Measurements from ENCODE around the gene OPA3. TPM values are rescaled to one million over a fixed set of nuclear protein-coding genes. Genes with fewer than 3 reads are reported as not detected.

The OPA3 gene
- total RNA-seq, 1 experiment from 2014 or later: 17.7 TPM

DNA sequence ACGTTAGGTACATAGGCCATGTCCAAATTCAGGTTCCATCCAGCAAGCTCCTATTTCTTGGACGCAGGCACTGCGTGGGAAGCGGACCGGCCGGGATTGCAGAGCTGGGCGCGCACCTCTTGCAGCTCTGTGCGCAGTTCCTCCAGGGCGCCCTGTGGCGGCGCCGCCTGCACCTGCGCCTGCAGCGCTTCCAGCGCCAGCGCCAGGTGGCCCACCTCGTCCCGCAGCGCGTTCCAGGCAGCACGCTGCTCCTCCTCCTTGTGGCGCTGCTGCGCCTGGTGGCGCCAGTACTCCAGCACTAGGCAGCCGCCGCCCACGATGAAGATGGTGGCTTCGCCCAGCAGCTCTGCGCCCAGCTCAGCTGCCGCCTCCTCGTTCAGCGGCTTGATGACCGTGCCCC, 31.1 kb downstream of the OPA3 start:
- TF ChIP-seq, protein P1, sequence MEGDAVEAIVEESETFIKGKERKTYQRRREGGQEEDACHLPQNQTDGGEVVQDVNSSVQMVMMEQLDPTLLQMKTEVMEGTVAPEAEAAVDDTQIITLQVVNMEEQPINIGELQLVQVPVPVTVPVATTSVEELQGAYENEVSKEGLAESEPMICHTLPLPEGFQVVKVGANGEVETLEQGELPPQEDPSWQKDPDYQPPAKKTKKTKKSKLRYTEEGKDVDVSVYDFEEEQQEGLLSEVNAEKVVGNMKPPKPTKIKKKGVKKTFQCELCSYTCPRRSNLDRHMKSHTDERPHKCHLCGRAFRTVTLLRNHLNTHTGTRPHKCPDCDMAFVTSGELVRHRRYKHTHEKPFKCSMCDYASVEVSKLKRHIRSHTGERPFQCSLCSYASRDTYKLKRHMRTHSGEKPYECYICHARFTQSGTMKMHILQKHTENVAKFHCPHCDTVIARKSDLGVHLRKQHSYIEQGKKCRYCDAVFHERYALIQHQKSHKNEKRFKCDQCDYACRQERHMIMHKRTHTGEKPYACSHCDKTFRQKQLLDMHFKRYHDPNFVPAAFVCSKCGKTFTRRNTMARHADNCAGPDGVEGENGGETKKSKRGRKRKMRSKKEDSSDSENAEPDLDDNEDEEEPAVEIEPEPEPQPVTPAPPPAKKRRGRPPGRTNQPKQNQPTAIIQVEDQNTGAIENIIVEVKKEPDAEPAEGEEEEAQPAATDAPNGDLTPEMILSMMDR (IDR thresholded peaks at IDR 0.05; ENCODE audit: insufficient read depth in 1 of 2, low read depth in 1 of 2, low read length in 1 of 2, severe bottlenecking in 1 of 2, unreplicated experiment in 1 of 2): no peak
- intact Hi-C loops (cut with micrococcal nuclease; ENCODE audit: unreplicated experiment): no loop called here
- Histone ChIP-seq H3K36me3 (ENCODE audit: control insufficient read depth, insufficient read depth, low read length) (peaks cover 2% of the 10 kb centered on the region; the same call in 1 of the 2 replicates), H3K4me3 (ENCODE audit: low read depth, low read length) (no peak overlapping the region), H3K4me1 (no peaks in the 10 kb centered on the region), H3K9me3 (no peaks in the 10 kb centered on the region), H3K27me3 (replicated peaks; ENCODE audit: control insufficient read depth, insufficient read depth, low read length) (no peaks in the 10 kb centered on the region)
- H3K4me1 Mint-ChIP-seq (ENCODE audit: low read depth, unreplicated experiment): peaks cover 7% of the 10 kb centered on the region
- H3K36me3 Mint-ChIP-seq (ENCODE audit: insufficient read depth, unreplicated experiment): peaks cover 8% of the 10 kb centered on the region
- no peak for DNase-seq
- no TSS peak for BruUV-seq (replicated peaks)
- H3K27me3 Mint-ChIP-seq (ENCODE audit: insufficient read depth, unreplicated experiment): no peaks in the 10 kb centered on the region
- no peaks in the 10 kb centered on the region for H3K9me3 Mint-ChIP-seq (ENCODE audit: unreplicated experiment)
- ChIA-PET POLR2A (no interaction called here), CTCF (no interaction called here)
- H3K4me3 Mint-ChIP-seq (ENCODE audit: unreplicated experiment): no peak overlapping the region
- H3K27ac Mint-ChIP-seq (ENCODE audit: unreplicated experiment): no peak overlapping the region

DNA sequence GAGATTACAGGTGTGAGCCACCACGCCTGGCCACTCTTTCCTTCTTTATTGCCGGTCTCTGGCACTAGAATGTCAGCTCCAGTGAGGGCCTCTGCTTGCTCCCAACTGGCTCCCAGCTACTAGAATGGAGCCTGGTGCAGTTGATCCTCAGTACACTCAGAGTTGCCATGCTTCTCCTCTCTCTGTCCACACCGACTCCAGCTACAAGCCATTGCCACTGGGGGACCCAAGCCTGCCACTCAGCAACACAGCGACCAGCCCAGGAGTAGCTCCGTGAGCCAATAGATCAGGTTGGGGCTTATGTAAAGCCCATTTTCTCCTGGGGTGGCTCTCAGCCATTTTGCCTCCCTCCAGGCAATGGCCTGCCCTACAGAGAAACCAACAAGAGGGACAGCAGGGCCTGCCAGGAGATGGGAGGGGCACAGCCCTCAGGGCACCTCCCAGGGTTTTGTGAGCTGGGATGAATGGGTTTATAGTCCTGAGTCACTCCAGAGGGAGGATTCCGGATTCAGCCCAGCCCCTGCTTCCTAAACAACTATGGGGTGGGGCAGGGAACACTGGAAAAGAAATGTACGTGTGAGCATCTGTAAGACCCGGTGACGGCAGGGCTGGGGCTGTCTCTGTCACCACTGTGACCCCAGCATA, 36.5 kb downstream of the OPA3 start:
- TF ChIP-seq, protein P1 (IDR thresholded peaks at IDR 0.05; ENCODE audit: insufficient read depth in 1 of 2, low read depth in 1 of 2, low read length in 1 of 2, severe bottlenecking in 1 of 2, unreplicated experiment in 1 of 2): no peak
- ChIA-PET POLR2A (no interaction called here), CTCF (no interaction called here)
- H3K4me1 Mint-ChIP-seq (ENCODE audit: low read depth, unreplicated experiment): no peaks in the 10 kb centered on the region
- no peaks in the 10 kb centered on the region for H3K9me3 Mint-ChIP-seq (ENCODE audit: unreplicated experiment)
- Histone ChIP-seq H3K36me3 (ENCODE audit: control insufficient read depth, insufficient read depth, low read length) (no peaks in the 10 kb centered on the region), H3K27me3 (replicated peaks; ENCODE audit: control insufficient read depth, insufficient read depth, low read length) (no peaks in the 10 kb centered on the region), H3K9me3 (no peaks in the 10 kb centered on the region), H3K4me3 (ENCODE audit: low read depth, low read length) (no peak overlapping the region), H3K4me1 (no peaks in the 10 kb centered on the region)
- H3K27ac Mint-ChIP-seq (ENCODE audit: unreplicated experiment): no peak overlapping the region
- H3K36me3 Mint-ChIP-seq (ENCODE audit: insufficient read depth, unreplicated experiment): peaks cover 13% of the 10 kb centered on the region
- DNase-seq: no peak
- no peak overlapping the region for H3K4me3 Mint-ChIP-seq (ENCODE audit: unreplicated experiment)
- no peaks in the 10 kb centered on the region for H3K27me3 Mint-ChIP-seq (ENCODE audit: insufficient read depth, unreplicated experiment)
- intact Hi-C loops (cut with micrococcal nuclease; ENCODE audit: unreplicated experiment): no loop called here
- no TSS peak for BruUV-seq (replicated peaks)

DNA sequence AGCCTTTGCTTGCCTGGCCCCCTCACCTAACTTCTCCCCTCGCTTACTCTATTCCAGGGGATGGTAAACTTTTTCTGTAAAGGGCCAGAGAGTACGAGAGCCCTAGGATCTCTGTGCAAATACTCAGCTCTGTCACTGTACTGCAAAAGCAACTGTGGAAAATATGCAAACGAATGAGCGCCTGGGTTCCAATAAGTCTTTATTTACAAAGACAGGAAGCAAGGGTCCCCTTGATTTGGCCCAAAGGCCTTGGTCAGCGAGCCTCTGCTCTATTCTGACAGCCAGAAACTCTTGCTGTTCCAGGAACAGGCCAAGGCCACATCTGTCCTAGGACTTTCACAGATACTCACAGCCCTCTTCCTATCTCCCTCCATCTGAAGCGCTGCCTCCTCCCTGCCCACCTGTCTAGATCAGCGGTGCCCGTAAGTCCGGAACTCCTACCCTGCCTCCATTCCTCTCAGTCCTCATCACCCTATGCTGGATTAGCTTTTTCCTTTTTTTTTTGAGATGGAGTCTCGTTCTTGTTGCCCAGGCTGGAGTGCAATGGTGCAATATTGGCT, 37.3 kb downstream of the OPA3 start:
- CTCF ChIA-PET: interaction anchor here (1.2 kb wide), 1 partner anchor 11 kb away, joined by 3 read pairs; no protein-coding TSS in a partner anchor
- no TSS peak for BruUV-seq (replicated peaks)
- H3K9me3 ChIP-seq: no peaks in the 10 kb centered on the region
- intact Hi-C loops (cut with micrococcal nuclease; ENCODE audit: unreplicated experiment): no loop called here
- no peak overlapping the region for H3K4me3 ChIP-seq (ENCODE audit: low read depth, low read length)
- H3K27ac Mint-ChIP-seq (ENCODE audit: unreplicated experiment): no peak overlapping the region
- H3K9me3 Mint-ChIP-seq (ENCODE audit: unreplicated experiment): no peaks in the 10 kb centered on the region
- no peaks in the 10 kb centered on the region for H3K27me3 ChIP-seq (replicated peaks; ENCODE audit: control insufficient read depth, insufficient read depth, low read length)
- H3K4me3 Mint-ChIP-seq (ENCODE audit: unreplicated experiment): no peak overlapping the region
- no peaks in the 10 kb centered on the region for H3K4me1 Mint-ChIP-seq (ENCODE audit: low read depth, unreplicated experiment)
- POLR2A ChIA-PET: no interaction called here
- H3K36me3 ChIP-seq (ENCODE audit: control insufficient read depth, insufficient read depth, low read length): no peaks in the 10 kb centered on the region
- TF ChIP-seq, protein P1 (IDR thresholded peaks at IDR 0.05; ENCODE audit: insufficient read depth in 1 of 2, low read depth in 1 of 2, low read length in 1 of 2, severe bottlenecking in 1 of 2, unreplicated experiment in 1 of 2): no peak
- H3K27me3 Mint-ChIP-seq (ENCODE audit: insufficient read depth, unreplicated experiment): no peaks in the 10 kb centered on the region
- H3K4me1 ChIP-seq: peaks cover under 1% of the 10 kb centered on the region
- peaks cover 6% of the 10 kb centered on the region for H3K36me3 Mint-ChIP-seq (ENCODE audit: insufficient read depth, unreplicated experiment)
- DNase-seq: no peak

All from Caco-2 (cell line).